Mucosa of gallbladder (tissue), 1 donor: Measurements from ENCODE around the gene RALB. TPM values are rescaled to one million over a fixed set of nuclear protein-coding genes. Genes with fewer than 3 reads are reported as not detected.
"Not testable (repeated sequence)": the region's sequence is repeated elsewhere in the genome, so short reads cannot be mapped to it uniquely, and the experiment has no call there.

Source experiments
- DNase-seq: peaks from one replicate; pipeline ENCODE4 v3.0.0-alpha.2; 2020; ENCODE audit warnings: low spot score
- total RNA-seq: library from RNA; stranded (reverse); gene quantifications from one replicate; pipeline ENCODE4 v1.2.1, GENCODE V29; 2021
- donor health status: DM: no; HTN: no; CAD: no.

RALB gene
- total RNA-seq, 1 donor from 2014 or later, result 48.1 TPM

- DNase-seq, result no peak
Observed at GRCh38 chr2:120315367-120316033, 62.8 kb downstream of the RALB start.

GRCh38 chr2:120316071-120316470 is 63.4 kb downstream of the RALB start:
- DNase-seq, result no peak

GRCh38 chr2:120316528-120317179 is 64.0 kb downstream of the RALB start:
- no peak for DNase-seq

GRCh38 chr2:120317180-120317533 is 64.5 kb downstream of the RALB start:
- DNase-seq, result no peak

GRCh38 chr2:120317916-120318315 is 65.3 kb downstream of the RALB start:
- no peak for DNase-seq

GRCh38 chr2:120318626-120319025 is 66.0 kb downstream of the RALB start:
- DNase-seq, result no peak

- DNase-seq, result no peak
Observed at GRCh38 chr2:120319123-120319522, 66.5 kb downstream of the RALB start.

- DNase-seq, result no peak
Observed at GRCh38 chr2:120319686-120320317, 67.2 kb downstream of the RALB start.

GRCh38 chr2:120320318-120320851 is 67.7 kb downstream of the RALB start:
- no peak for DNase-seq

GRCh38 chr2:120320887-120321556 is 68.4 kb downstream of the RALB start:
- DNase-seq, result not testable (repeated sequence)

- no peak for DNase-seq
Observed at GRCh38 chr2:120321721-120322284, 69.2 kb downstream of the RALB start.

- DNase-seq, result no peak
Observed at GRCh38 chr2:120322329-120322728, 69.7 kb downstream of the RALB start.

GRCh38 chr2:120323214-120323613 is 70.6 kb downstream of the RALB start:
- DNase-seq, result no peak

GRCh38 chr2:120323807-120324399 is 71.3 kb downstream of the RALB start:
- no peak for DNase-seq

- DNase-seq, result no peak
Observed at GRCh38 chr2:120324933-120325332, 72.3 kb downstream of the RALB start.

GRCh38 chr2:120326066-120326465 is 73.4 kb downstream of the RALB start:
- no peak for DNase-seq

- no peak for DNase-seq
Observed at GRCh38 chr2:120330946-120331822, 78.5 kb downstream of the RALB start.

GRCh38 chr2:120331903-120332302 is 79.3 kb downstream of the RALB start:
- DNase-seq, result no peak

GRCh38 chr2:120332384-120332783 is 79.7 kb downstream of the RALB start:
- no peak for DNase-seq

GRCh38 chr2:120334068-120334467 is 81.4 kb downstream of the RALB start:
- DNase-seq, result no peak

- DNase-seq, result no peak
Observed at GRCh38 chr2:120336749-120337148, 84.1 kb downstream of the RALB start.
